Duodenal mucosa (tissue), 2 donors: ENCODE measurements around the gene TMEM59L.
"Not testable (repeated sequence)": the region's sequence is repeated elsewhere in the genome, so short reads cannot be mapped to it uniquely, and the experiment has no call there.

ENCODE experiments used
- H3K27ac ChIP-seq: one replicate; pipeline ENCODE4 v1.7.0; 2013; ENCODE audit warnings: low read depth, low read length
- H3K27me3 ChIP-seq, 2 donors: one replicate each; pipeline ENCODE4 v1.7.0; 2013; ENCODE audit warnings: low read length in 2 of 2, control low read depth in 1 of 2; ENCODE audit not compliant: insufficient read depth in 2 of 2, control insufficient read depth in 1 of 2
- H3K36me3 ChIP-seq, 2 donors: one replicate each; pipeline ENCODE4 v1.7.0; 2013; ENCODE audit warnings: low read length in 2 of 2, control low read depth in 1 of 2; ENCODE audit not compliant: insufficient read depth in 2 of 2, control insufficient read depth in 1 of 2
- H3K4me1 ChIP-seq, 2 donors: one replicate each; pipeline ENCODE4 v1.7.0; 2013; ENCODE audit warnings: low read length in 2 of 2, control low read depth in 1 of 2; ENCODE audit not compliant: insufficient read depth in 2 of 2, control insufficient read depth in 1 of 2
- H3K4me3 ChIP-seq, 2 donors: one replicate each; pipeline ENCODE4 v1.7.0; 2013; ENCODE audit warnings: low read length in 2 of 2, low read depth in 1 of 2
- H3K9ac ChIP-seq, 2 donors: one replicate each; pipeline ENCODE4 v1.7.0; 2013; ENCODE audit warnings: low read length in 2 of 2, low read depth in 1 of 2
- H3K9me3 ChIP-seq, 2 donors: one replicate each; pipeline ENCODE4 v1.7.0; 2013; ENCODE audit warnings: low read length in 2 of 2, control low read depth in 1 of 2; ENCODE audit not compliant: control insufficient read depth in 1 of 2

Gene TMEM59L

DNA sequence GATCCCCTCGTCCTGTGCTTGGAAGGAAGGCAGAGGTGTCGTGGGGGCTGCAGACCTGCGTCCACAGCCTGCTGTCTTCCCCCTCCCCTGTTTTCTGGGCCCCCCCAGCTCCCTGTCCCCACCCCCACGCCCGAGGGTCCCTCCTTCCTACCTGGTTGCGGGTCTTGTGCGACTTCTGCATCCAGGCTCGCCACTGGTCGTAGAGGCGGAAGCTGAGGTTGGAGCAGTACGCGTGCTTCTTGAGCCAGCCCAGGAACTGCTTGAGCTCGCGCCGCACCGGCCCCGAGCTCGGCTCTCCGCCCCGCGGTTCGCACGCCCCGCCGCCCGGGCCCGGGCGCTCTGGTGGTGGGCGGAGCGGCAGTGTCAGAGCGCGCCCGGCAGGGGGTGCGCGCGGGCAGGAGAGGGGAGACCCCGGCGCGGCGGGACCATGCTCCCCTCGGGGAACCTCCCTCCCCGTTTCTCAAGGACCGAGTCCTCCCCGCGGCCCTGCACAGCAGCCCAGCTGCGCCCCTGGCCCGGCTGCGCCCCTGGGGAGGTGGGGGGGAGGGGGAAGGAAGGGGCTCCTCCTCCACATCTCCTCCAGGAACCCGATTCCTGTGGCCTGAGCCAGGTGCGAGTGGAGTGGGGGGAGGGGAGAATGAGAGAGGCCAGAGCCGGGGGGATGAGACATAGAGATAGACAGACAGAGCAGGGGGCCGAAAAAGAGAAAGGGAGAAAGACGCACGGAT lies 18.4 kb upstream of the TMEM59L start:
- peaks cover 3 to 9% of the 10 kb centered on the region in 2 donors for H3K36me3 ChIP-seq
- peak overlapping the region; percentile 43 to 49 for H3K4me3 ChIP-seq
- H3K9me3 ChIP-seq: no peaks in the 10 kb centered on the region
- H3K27me3 ChIP-seq: peaks cover 25 to 30% of the 10 kb centered on the region in 2 donors
- no peak overlapping the region for H3K27ac ChIP-seq
- peaks cover 14 to 28% of the 10 kb centered on the region in 2 donors for H3K4me1 ChIP-seq
- H3K9ac ChIP-seq: no peak overlapping the region

DNA sequence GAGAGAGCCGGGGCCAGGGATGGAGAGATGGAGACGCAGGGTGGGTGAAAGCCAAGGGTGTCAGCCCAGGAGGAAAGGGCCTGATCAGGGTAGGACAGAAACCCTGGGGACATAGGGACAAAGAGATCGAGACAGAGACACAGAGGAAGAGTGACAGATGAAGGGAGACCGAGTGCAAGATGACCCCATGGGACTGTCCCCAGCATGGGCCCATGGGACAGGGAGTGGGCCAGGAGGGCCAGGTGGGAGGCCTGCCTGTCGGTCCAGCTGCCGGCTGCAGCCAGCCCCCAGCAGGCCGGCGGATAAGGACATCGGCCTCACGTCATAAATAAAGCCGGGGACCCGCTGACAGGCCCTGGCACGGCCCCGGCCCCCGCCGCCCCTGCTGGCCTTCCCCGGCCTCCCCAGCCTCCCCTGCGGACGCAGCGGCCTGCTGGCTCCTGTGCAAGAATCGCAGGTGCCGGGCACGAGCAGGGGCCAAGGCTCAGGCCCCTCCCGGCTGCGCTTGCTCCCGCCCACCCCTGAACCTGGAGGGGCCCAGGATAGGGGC lies 17.8 kb upstream of the TMEM59L start:
- peaks cover 31 to 36% of the 10 kb centered on the region in 2 donors for H3K27me3 ChIP-seq
- no peak overlapping the region for H3K9ac ChIP-seq
- peaks cover 9 to 21% of the 10 kb centered on the region in 2 donors for H3K4me1 ChIP-seq
- H3K9me3 ChIP-seq: no peaks in the 10 kb centered on the region
- H3K4me3 ChIP-seq: peak overlapping the region; percentile 17 to 49
- H3K27ac ChIP-seq: no peak overlapping the region
- peaks cover 3 to 9% of the 10 kb centered on the region in 2 donors for H3K36me3 ChIP-seq

GRCh38 chr19:18595475-18595874 lies 17.2 kb upstream of the TMEM59L start:
- Histone ChIP-seq H3K36me3 (peaks cover 3 to 7% of the 10 kb centered on the region in 2 donors), H3K4me1 (peaks cover 8 to 15% of the 10 kb centered on the region in 2 donors), H3K27me3 (peaks cover 31 to 37% of the 10 kb centered on the region in 2 donors), H3K27ac (no peak overlapping the region), H3K9ac (no peak overlapping the region), H3K4me3 (no peak overlapping the region), H3K9me3 (no peaks in the 10 kb centered on the region)

DNA sequence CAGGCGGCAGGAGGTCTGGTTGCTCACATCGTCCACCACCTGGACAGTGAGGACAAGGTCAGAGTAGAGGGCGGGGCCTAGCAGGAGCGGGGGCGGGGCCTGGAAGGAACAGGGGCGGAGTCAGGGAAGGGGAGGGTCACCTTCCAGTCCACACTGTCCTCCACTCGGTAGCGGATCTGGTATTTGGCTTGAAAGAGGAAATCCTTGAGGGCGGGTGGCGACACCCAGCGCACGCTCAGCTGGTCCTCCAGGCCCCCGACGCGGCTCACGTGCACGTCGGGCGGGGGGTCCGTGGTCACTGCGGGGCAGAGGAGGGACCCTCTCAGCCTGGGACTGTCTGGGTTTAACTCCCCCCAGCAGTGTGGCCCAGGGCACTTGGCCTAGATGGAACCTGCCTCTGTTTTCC lies 15.9 kb upstream of the TMEM59L start:
- H3K9me3 ChIP-seq: no peaks in the 10 kb centered on the region
- no peak overlapping the region for H3K4me3 ChIP-seq
- H3K36me3 ChIP-seq: no peaks in the 10 kb centered on the region

GRCh38 chr19:18597809-18598660 lies 14.6 kb upstream of the TMEM59L start:
- H3K9ac ChIP-seq: no peak overlapping the region
- peaks cover 41 to 45% of the 10 kb centered on the region in 2 donors for H3K27me3 ChIP-seq
- H3K4me3 ChIP-seq: no peak overlapping the region
- H3K9me3 ChIP-seq: no peaks in the 10 kb centered on the region
- no peaks in the 10 kb centered on the region for H3K36me3 ChIP-seq
- peaks cover 8 to 11% of the 10 kb centered on the region in 2 donors for H3K4me1 ChIP-seq
- no peak overlapping the region for H3K27ac ChIP-seq

More for the DNA sequence above, 15.9 kb upstream of the TMEM59L start:
- Histone ChIP-seq H3K4me1 (peaks cover 8 to 11% of the 10 kb centered on the region in 2 donors), H3K27me3 (peaks cover 35 to 39% of the 10 kb centered on the region in 2 donors), H3K27ac (no peak overlapping the region), H3K9ac (no peak overlapping the region)

DNA sequence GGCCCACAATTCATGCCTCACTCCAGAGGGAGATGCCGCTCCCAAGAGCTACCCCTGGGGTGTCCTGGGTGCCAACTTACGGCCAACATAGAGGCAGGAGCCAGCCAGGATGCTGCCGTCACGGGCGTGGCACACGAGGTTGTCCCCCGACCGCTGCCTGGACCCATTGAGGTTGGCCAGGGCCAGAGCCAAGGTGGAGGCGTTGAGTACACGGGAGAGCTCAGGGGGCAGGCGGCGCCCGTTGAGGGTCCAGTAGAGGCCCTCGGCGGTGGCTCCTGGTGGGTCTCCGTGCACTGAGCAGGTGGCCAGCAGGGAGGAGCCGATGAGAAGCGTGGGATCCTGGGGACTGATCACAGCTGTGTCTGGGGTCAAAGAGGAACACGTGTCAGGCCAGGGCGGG lies 13.2 kb upstream of the TMEM59L start:
- Histone ChIP-seq H3K9ac (no peak overlapping the region), H3K27me3 (peaks cover 53 to 57% of the 10 kb centered on the region in 2 donors), H3K36me3 (no peaks in the 10 kb centered on the region), H3K4me1 (peaks cover 7 to 10% of the 10 kb centered on the region in 2 donors), H3K27ac (no peak overlapping the region), H3K9me3 (no peaks in the 10 kb centered on the region), H3K4me3 (no peak overlapping the region)

GRCh38 chr19:18600692-18601397 lies 11.8 kb upstream of the TMEM59L start:
- H3K4me3 ChIP-seq, H3K9ac ChIP-seq, H3K9me3 ChIP-seq, H3K4me1 ChIP-seq, H3K36me3 ChIP-seq, H3K27ac ChIP-seq: not testable (repeated sequence)
- peaks cover 57 to 63% of the 10 kb centered on the region in 2 donors for H3K27me3 ChIP-seq

DNA sequence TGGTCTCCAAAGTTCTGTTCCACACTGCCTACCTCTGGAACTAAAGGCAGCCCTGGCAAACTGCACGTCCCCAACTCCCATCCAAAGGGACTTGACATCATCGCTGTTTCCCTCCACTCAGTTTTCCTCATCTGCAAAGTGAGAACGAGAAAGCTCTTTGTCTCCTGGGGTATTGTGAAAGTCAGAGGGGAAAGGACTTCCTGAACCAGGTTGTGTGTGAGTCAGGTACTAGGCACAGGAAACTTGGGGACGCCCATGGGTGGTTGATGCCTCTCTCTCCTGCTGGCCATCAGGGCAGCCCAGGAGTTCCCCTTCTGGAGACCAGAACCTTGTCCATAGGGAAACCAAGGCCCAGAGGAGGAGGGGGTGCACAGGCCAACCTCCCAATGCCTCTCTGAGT lies 10.8 kb upstream of the TMEM59L start:
- Histone ChIP-seq H3K9me3 (no peaks in the 10 kb centered on the region), H3K27ac (no peak overlapping the region), H3K4me3 (no peak overlapping the region), H3K27me3 (peaks cover 54 to 57% of the 10 kb centered on the region in 2 donors), H3K4me1 (peaks cover 0 to 2% of the 10 kb centered on the region in 2 donors), H3K36me3 (no peaks in the 10 kb centered on the region), H3K9ac (no peak overlapping the region)

DNA sequence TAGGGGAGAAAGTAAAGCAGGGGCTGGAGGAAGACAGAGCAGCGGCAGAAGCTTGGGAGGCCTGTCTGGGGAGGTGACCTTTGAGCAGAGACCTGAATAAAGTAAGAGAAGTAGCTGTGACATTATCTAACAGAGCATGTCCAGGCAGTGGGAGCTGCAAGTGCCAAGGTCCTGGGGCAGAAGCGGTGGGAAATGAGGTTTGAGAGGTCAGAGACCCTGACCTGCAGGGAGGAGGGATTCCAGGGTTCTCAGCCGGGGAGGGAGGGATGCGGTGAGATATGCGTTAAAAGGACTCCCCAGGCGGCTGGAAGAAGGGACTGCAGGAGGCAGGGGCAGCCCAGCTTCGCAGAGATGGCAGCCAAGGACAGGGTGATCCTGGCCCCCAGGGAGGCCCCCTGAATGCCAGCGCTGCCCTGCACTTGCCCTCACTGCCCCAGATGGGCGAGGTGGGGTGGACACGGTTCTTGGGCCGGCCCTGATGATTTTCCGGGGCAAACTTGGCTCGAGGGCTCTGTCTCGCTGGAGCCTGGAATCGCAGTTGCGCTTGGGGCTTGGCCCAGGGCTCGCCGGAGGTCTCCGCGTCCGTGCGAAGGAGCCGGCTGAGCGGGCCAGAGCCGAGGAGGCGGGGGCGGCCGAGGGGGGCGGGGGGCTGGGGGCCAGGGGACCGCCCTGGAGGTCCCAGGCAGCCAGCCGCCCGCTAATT lies 9.3 kb upstream of the TMEM59L start:
- Histone ChIP-seq H3K9me3 (no peaks in the 10 kb centered on the region), H3K27me3 (peaks cover 59 to 61% of the 10 kb centered on the region in 2 donors), H3K4me3 (no peak overlapping the region), H3K27ac (no peak overlapping the region), H3K36me3 (no peaks in the 10 kb centered on the region), H3K9ac (no peak overlapping the region), H3K4me1 (no peaks in the 10 kb centered on the region)
